Measurements from ENCODE around the gene AIMP2.

DNA sequence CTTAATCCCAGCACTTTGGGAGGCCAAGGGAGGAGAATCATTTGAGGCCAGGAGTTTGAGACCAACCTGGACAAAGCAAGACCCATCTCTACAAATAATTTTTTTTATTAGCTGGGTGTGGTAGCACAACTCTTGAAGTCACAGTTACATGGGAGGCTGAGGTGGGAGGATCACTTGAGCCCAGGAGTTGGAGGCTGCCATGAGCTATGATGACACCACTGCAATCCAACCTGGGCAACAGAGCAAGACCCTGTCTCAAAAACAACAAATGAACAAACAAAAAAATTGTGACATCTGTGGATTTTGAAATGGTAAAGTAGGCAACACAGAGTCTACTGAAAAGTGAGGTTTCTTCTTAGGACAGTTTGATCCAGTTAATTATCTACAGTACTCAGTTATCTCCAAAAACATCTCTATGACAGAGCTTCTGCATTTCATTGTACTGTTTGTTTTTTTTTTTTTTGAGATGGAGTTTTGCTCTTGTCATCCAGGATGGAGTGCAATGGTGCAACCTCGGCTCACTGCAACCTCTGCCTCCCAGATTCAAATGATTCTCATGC, 18.8 kb downstream of the AIMP2 start:
- no peak for TF ChIP-seq EZH2 (IDR thresholded peaks at IDR 0.05; ENCODE audit: low read length, unreplicated experiment)
- TF ChIP-seq, protein P1, sequence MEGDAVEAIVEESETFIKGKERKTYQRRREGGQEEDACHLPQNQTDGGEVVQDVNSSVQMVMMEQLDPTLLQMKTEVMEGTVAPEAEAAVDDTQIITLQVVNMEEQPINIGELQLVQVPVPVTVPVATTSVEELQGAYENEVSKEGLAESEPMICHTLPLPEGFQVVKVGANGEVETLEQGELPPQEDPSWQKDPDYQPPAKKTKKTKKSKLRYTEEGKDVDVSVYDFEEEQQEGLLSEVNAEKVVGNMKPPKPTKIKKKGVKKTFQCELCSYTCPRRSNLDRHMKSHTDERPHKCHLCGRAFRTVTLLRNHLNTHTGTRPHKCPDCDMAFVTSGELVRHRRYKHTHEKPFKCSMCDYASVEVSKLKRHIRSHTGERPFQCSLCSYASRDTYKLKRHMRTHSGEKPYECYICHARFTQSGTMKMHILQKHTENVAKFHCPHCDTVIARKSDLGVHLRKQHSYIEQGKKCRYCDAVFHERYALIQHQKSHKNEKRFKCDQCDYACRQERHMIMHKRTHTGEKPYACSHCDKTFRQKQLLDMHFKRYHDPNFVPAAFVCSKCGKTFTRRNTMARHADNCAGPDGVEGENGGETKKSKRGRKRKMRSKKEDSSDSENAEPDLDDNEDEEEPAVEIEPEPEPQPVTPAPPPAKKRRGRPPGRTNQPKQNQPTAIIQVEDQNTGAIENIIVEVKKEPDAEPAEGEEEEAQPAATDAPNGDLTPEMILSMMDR (conservative IDR thresholded peaks at IDR 0.05; ENCODE audit: low read depth, low read length): no peak
- TF ChIP-seq EZH2phosphoT487 (IDR thresholded peaks at IDR 0.05; ENCODE audit: borderline replicate concordance, low read length): no peak

Data from PC-3 (cell line).